Occipital lobe (tissue), 2 donors: Measurements from ENCODE around the gene FOXF2. TPM values are rescaled to one million over a fixed set of nuclear protein-coding genes. Genes with fewer than 3 reads are reported as not detected.

ENCODE experiments used
- small RNA-seq: library from RNA; depleted of rRNA; stranded (forward); fragments of <200 nt; gene quantifications from one replicate; pipeline ENCODE3, GENCODE V24; 2014
- total RNA-seq: library from RNA; depleted of rRNA; stranded (reverse); fragments of >200 nt; gene quantifications from one replicate; pipeline ENCODE4 v1.2.3, GENCODE V29; 2014

The FOXF2 gene
- total RNA-seq, 1 donor from 2014 or later: 1.2 TPM

Small RNA genes lying within 50 kb of the gene (small RNA-seq; reads per million reads assigned to genes)
- not detected for gene MIR6720

Other genes starting within 250 kb of the FOXF2 start
- 1.1 TPM for gene FOXQ1, start 77.5 kb upstream of the FOXF2 start, total RNA-seq
- gene FOXC1, start 220.3 kb downstream of the FOXF2 start, total RNA-seq: 4.8 TPM